Natural killer cell treated with Interleukin-12 subunit alpha and Interleukin-12 subunit beta and Interleukin-15 and Interleukin-18, amount 100 ng/mL, for 72 hours (primary cell): Measurements from ENCODE around the gene HOOK1. TPM values are rescaled to one million over a fixed set of nuclear protein-coding genes. Genes with fewer than 3 reads are reported as not detected.
"Not testable (repeated sequence)": the region's sequence is repeated elsewhere in the genome, so short reads cannot be mapped to it uniquely, and the experiment has no call there.

ENCODE experiments used
- ATAC-seq, 2 donors: fragments of 150-1000 bp; cut with Tn5 transposase in 1 of 2; sonication (Bioruptor Pico), chemical (Tn5 transposase) in 1 of 2; 2 replicates each; pipeline ENCODE4 v1.10.0; 2021
- DNase-seq: peaks from one replicate; pipeline ENCODE4 v3.0.0; 2022; ENCODE audit warnings: low spot score
- H3K27ac Mint-ChIP-seq, 2 donors: 1 replicate in 1 of 2; 2 replicates in 1 of 2; pipeline ENCODE4 v1.8.0; 2022; ENCODE audit warnings: mixed read lengths in 2 of 2, mild to moderate bottlenecking in 1 of 2, moderate library complexity in 1 of 2
- H3K27me3 Mint-ChIP-seq, 2 donors: 1 replicate in 1 of 2; 2 replicates in 1 of 2; pipeline ENCODE4 v1.8.0; 2022; ENCODE audit warnings: mixed read lengths in 2 of 2
- H3K36me3 Mint-ChIP-seq: one replicate; pipeline ENCODE4 v1.8.0; 2022; ENCODE audit warnings: mixed read lengths
- H3K4me1 Mint-ChIP-seq, 2 donors: 1 replicate in 1 of 2; 2 replicates in 1 of 2; pipeline ENCODE4 v1.8.0; 2022; ENCODE audit warnings: low read depth in 2 of 2, mixed read lengths in 2 of 2, mild to moderate bottlenecking in 1 of 2
- H3K4me3 Mint-ChIP-seq: one replicate; pipeline ENCODE4 v1.8.0; 2022; ENCODE audit warnings: mixed read lengths
- H3K9me3 Mint-ChIP-seq: 2 replicates; pipeline ENCODE4 v1.8.0; 2022; ENCODE audit warnings: mixed read lengths
- total RNA-seq, 2 donors: library from RNA; stranded (reverse); gene quantifications; one replicate each; pipeline ENCODE4 v1.2.3, GENCODE V29; 2022

The HOOK1 gene
- total RNA-seq, 2 donors from 2014 or later, result 1.1 to 2.6 TPM

DNA sequence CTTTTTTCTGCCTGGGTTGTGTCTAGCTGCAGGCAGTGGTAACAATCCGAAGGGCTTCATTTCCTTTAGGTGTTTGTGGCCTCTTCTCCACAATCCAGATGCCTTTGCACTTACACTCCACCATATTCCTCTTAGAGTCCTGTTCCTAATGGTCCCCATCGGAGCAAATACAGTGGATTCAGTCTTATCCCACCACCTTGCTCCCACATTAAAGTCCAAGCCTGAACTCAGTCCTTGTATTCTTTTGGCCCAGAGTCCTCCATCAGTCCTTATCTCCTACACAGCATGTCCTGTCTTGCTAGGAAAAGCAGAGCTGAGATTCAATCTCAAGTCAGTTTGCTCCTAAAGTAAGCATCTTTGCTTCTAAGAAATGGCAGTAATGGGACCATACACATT, 103.0 kb downstream of the HOOK1 start:
- Mint-ChIP-seq H3K4me3 (no peak overlapping the region), H3K27ac (no peak overlapping the region), H3K4me1 (no peaks in the 10 kb centered on the region), H3K27me3 (peaks cover 23 to 38% of the 10 kb centered on the region in 2 donors), H3K9me3 (no peaks in the 10 kb centered on the region), H3K36me3 (no peaks in the 10 kb centered on the region)
- ATAC-seq, result no peak
- DNase-seq, result no peak

DNA sequence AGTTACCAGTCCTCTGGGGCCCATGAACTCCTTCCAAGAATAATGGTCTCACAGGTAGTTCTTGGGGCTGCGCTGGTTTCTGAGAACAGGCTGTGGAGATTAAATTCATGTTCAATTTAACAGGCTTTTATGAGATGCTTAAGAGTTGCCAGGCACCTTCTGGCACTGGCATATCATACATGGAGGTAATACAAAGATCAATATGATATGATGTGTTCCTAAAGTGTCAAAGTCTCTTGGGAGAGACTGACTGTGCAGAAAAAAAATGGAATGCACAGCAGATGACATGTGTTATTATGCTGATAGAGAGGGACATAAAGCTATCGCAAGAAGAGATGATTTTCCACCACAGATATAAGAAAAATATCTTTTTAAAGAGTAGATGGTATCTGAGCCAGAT, 105.0 kb downstream of the HOOK1 start:
- H3K4me1 Mint-ChIP-seq, result no peaks in the 10 kb centered on the region
- H3K4me3 Mint-ChIP-seq, result no peak overlapping the region
- DNase-seq, result no peak
- ATAC-seq, result no peak
- no peak overlapping the region for H3K27ac Mint-ChIP-seq
- peaks cover 8% of the 10 kb centered on the region for H3K36me3 Mint-ChIP-seq
- peaks cover 22 to 37% of the 10 kb centered on the region in 2 donors for H3K27me3 Mint-ChIP-seq
- H3K9me3 Mint-ChIP-seq, result no peaks in the 10 kb centered on the region

DNA sequence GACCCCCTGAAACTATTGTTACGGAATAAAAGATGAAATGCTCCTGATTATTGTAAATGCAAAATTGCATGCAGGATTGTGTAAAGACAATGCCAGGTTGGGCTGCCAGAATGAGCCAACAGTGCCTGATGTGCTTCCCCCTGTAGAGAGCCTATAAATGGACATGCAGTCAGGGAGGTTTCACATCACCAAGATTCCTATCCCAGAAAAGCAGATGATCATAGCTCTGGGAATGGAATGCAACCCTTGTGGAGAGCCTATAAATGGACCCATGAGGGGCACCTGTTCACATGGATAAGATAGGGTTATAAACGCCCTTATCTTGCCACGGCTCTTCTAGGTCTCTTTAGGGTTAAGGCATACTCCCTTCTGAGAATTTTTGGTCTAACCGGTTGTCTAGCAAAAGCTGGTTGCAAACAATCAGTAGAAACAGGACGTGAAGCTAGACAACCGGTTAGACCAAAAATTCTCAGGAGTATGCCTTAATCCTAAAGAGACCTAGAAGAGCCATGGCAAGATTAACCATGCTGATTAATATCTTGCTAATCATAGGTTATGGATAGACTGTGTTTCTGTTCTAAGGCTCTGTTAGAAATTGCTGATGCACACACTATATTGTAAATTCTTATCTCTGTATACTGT, 106.6 kb downstream of the HOOK1 start:
- Mint-ChIP-seq H3K27me3 (peaks cover 22 to 45% of the 10 kb centered on the region in 2 donors), H3K36me3 (peaks cover 13% of the 10 kb centered on the region)
- ATAC-seq, H3K4me3 Mint-ChIP-seq, H3K9me3 Mint-ChIP-seq, H3K27ac Mint-ChIP-seq, H3K4me1 Mint-ChIP-seq, DNase-seq: not testable (repeated sequence)

DNA sequence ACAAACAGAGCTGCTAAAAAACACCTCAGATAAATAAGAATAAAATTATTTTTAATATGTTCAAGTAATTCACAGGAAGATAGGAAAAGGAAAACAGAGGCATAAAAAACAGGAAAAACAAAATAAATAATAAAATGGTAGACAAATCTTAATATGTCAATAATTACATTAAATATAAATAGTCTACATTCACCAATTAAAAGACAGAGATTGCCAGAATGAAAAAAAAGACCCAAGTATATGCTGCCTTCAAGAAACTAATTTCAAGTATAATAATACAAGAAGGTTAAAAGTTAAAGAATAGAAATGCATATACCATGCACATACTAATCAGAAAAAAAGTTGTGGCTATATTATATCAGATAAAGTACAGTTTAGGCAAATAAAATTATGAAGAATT, 109.9 kb downstream of the HOOK1 start:
- no peak overlapping the region for H3K4me3 Mint-ChIP-seq
- no peak for ATAC-seq
- H3K4me1 Mint-ChIP-seq, result peaks cover 5 to 7% of the 10 kb centered on the region in 2 donors
- peaks cover 33 to 45% of the 10 kb centered on the region in 2 donors for H3K27me3 Mint-ChIP-seq
- peaks cover 13% of the 10 kb centered on the region for H3K36me3 Mint-ChIP-seq
- no peak overlapping the region for H3K27ac Mint-ChIP-seq
- H3K9me3 Mint-ChIP-seq, result no peaks in the 10 kb centered on the region
- no peak for DNase-seq

Other genes with a start within 250 kb of the HOOK1 start
- gene CYP2J2, start 111.8 kb downstream of the HOOK1 start, total RNA-seq, result not detected